Esophagus squamous epithelium (tissue), 5 donors: ENCODE results near the gene COQ6. TPM values are rescaled to one million over a fixed set of nuclear protein-coding genes. Genes with fewer than 3 reads are reported as not detected.
"Not testable (repeated sequence)": the region's sequence is repeated elsewhere in the genome, so short reads cannot be mapped to it uniquely, and the experiment has no call there.

Experiments used
- DNase-seq: peaks from one replicate; lab custom pipeline; 2025; lab: John Stamatoyannopoulos, UW
- H3K27ac ChIP-seq, 4 donors: fragments of 200-600 bp; sonication (generic); one replicate each; pipeline ENCODE4 v1.5.1; 2016 to 2019; ENCODE audit warnings: mild to moderate bottlenecking in 1 of 4
- H3K27me3 ChIP-seq, 4 donors: fragments of 200-600 bp; sonication (generic); 1 replicate in 3 of 4; 2 replicates in 1 of 4; pipeline versions ENCODE4 v1.5.1 to v1.6.0; 2017 to 2021; ENCODE audit warnings: antibody characterized with exemption in 1 of 4
- H3K36me3 ChIP-seq, 3 donors: fragments of 200-600 bp; sonication (generic); one replicate each; pipeline ENCODE4 v1.5.1; 2016 to 2019
- H3K4me1 ChIP-seq, 3 donors: fragments of 200-600 bp; sonication (generic); one replicate each; pipeline ENCODE4 v1.5.1; 2017 to 2019
- H3K4me3 ChIP-seq, 4 donors: fragments of 200-600 bp; sonication (generic); 1 replicate in 3 of 4; 2 replicates in 1 of 4; pipeline ENCODE4 v1.5.1; 2016 to 2019; ENCODE audit warnings: mild to moderate bottlenecking in 2 of 4, moderate library complexity in 1 of 4
- H3K9me3 ChIP-seq, 3 donors: fragments of 200-600 bp; sonication (generic); one replicate each; pipeline ENCODE4 v1.5.1; 2016 to 2019
- CTCF ChIP-seq, 6 experiments: fragments of 450-650 bp in 4 of 6; fragments of 200-600 bp in 2 of 6; sonication (generic) in 2 of 6; IDR thresholded peaks; one replicate each; pipeline ENCODE4 v1.5.1; 2016 to 2019; ENCODE audit warnings: antibody characterized with exemption in 6 of 6, mild to moderate bottlenecking in 4 of 6, moderate library complexity in 4 of 6
- POLR2A ChIP-seq, 4 donors: fragments of 450-650 bp; IDR thresholded peaks; one replicate each; pipeline ENCODE4 v1.6.1; 2017; ENCODE audit warnings: antibody characterized with exemption in 4 of 4, mild to moderate bottlenecking in 4 of 4, moderate library complexity in 3 of 4
- WGBS, 2 donors: methylation state at CpG; one replicate each; pipeline ENCODE4 v1.1.5; 2018; 5-methylcytosine and 5-hydroxymethylcytosine counted together
- intact Hi-C: fragments of 100-400 bp; cut with DNase I; formaldehyde crosslinking; loops from one replicate; pipeline ENCODE4 v1.15.0; 2022
- total RNA-seq, 4 donors: library from RNA; depleted of rRNA; stranded (reverse); fragments of >200 nt; gene quantifications; one replicate each; pipeline ENCODE4 v1.1.0, GENCODE V29; 2016
- donor health status: DM: yes; HTN: yes; CAD: no.

The COQ6 gene
- total RNA-seq, 4 donors from 2014 or later: 18.6 to 27.3 (median 23.6) TPM

DNA sequence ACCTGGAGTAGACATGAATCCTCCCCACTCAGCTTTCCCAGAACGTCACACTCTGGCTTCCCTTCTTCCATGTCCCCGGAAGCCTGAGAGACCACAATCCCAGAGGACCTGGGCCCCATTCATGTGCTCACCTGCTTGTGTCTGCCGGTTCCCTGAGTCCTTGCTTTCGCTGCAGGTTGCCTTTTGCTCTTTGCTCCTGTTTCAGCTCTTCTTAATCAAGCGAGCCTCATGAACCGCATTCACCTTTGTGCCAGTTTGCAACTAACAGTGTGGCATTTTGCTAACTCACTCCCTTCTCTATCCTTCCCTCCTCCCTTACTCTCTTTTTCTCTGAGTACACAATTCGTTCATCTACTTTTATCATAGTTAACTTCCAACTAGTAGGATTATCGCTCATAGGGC lies 45.9 kb downstream of the COQ6 start:
- 92 to 95% methylated on average over 8 of the region's 8 CpGs for WGBS, 2 donors
- H3K4me3 ChIP-seq: no peak overlapping the region
- intact Hi-C loops: no loop called here
- no peaks in the 10 kb centered on the region for H3K27me3 ChIP-seq
- no peak overlapping the region for H3K27ac ChIP-seq
- DNase-seq: no peak
- no peaks in the 10 kb centered on the region for H3K9me3 ChIP-seq
- peaks cover 0 to 53% (median 0%) of the 10 kb centered on the region in 3 donors for H3K36me3 ChIP-seq
- H3K4me1 ChIP-seq: no peaks in the 10 kb centered on the region
- TF ChIP-seq POLR2A (IDR thresholded peaks at IDR 0.05) (no peak), CTCF (IDR thresholded peaks at IDR 0.05) (no peak)

- no peak for DNase-seq
- WGBS, 2 donors: 41 to 57% methylated on average over 2 of the region's 2 CpGs
- no peaks in the 10 kb centered on the region for H3K27me3 ChIP-seq
- H3K27ac ChIP-seq: peak overlapping the region in 1 of 4 donors; percentile 33
- no peaks in the 10 kb centered on the region for H3K4me1 ChIP-seq
- TF ChIP-seq CTCF (IDR thresholded peaks at IDR 0.05): no peak
- no peak for TF ChIP-seq POLR2A (IDR thresholded peaks at IDR 0.05)
- intact Hi-C loops: no loop called here
- peaks cover 0 to 56% (median 0%) of the 10 kb centered on the region in 3 donors for H3K36me3 ChIP-seq
- no peaks in the 10 kb centered on the region for H3K9me3 ChIP-seq
- H3K4me3 ChIP-seq: no peak overlapping the region
Observed at GRCh38 chr14:73996731-73997107, 46.6 kb downstream of the COQ6 start.

DNA sequence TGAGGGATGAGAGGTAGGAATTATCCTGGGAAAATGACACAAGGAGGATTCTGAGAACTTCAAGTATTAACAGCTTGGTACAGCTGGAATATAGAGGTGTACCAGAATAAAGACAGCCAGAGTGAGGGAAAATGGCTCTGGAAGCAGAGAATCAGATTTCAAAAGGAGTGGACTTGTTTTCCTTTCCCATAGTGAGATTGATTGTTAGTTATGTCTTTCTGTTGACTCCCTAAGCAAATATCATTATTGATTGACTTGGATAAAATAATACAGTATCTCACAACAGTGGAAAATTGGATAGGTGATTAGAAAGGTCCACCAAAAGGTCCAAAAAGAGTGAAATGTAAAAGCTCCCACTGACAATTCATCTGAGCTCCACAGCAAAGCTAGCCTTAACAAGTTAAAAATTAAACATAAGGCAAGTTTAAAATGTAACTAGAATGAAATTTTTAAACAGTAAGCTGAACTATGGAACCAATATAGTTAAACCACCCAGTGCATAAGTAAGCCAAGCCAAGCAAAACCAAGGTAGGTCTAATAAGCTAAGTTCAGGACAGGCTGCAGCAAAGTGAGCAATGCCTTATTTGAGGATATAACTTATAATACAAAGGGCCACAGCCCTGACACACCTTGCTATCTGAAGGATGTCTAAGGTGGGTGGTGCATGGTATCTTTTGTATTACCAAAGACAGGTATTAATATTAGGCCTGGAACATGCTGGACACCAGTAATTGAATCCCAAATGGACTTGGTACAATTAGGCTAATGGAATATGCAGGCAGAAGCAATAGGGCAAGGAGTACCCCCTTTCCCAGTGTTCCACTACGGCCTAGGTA lies 47.2 kb downstream of the COQ6 start:
- TF ChIP-seq CTCF (IDR thresholded peaks at IDR 0.05) (no peak), POLR2A (IDR thresholded peaks at IDR 0.05) (no peak)
- DNase-seq: no peak
- WGBS, 2 donors: 86 to 100% methylated on average over 1 of the region's 1 CpG
- H3K27ac ChIP-seq: peak overlapping the region in 1 of 4 donors; percentile 33
- peaks cover 0 to 58% (median 0%) of the 10 kb centered on the region in 3 donors for H3K36me3 ChIP-seq
- no peaks in the 10 kb centered on the region for H3K9me3 ChIP-seq
- no peaks in the 10 kb centered on the region for H3K27me3 ChIP-seq
- no peak overlapping the region for H3K4me3 ChIP-seq
- no peaks in the 10 kb centered on the region for H3K4me1 ChIP-seq
- intact Hi-C loops: no loop called here

GRCh38 chr14:73997944-73998447 lies 47.9 kb downstream of the COQ6 start:
- H3K36me3 ChIP-seq: peaks cover 0 to 61% (median 0%) of the 10 kb centered on the region in 3 donors
- no peaks in the 10 kb centered on the region for H3K4me1 ChIP-seq
- 89% methylated on average over 7 of the region's 7 CpGs for WGBS, 2 donors
- peak overlapping the region in 1 of 4 donors; percentile 29 for H3K27ac ChIP-seq
- H3K4me3 ChIP-seq: no peak overlapping the region
- no peak for DNase-seq
- H3K27me3 ChIP-seq: no peaks in the 10 kb centered on the region
- TF ChIP-seq CTCF (IDR thresholded peaks at IDR 0.05): no peak
- TF ChIP-seq POLR2A (IDR thresholded peaks at IDR 0.05): no peak
- H3K9me3 ChIP-seq: no peaks in the 10 kb centered on the region
- intact Hi-C loops: no loop called here

DNA sequence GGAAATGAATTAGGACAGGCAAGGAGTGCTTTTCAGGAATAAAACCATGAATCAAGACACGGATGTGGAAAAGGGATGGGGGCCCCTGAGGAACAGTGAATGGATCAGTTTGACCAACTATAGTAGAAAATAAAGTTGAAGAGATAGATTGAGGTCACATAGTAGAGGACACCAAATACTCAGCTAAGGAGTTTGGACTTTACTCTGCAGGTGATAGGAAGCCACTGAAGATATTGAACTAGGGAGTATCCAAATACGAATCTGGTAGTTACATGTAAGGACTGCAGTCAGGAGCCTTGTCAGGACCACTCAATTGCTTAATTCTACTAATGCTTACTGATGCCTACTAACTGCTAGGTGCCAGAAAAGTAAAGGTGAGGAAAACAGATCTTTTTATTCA lies 48.6 kb downstream of the COQ6 start:
- H3K4me3 ChIP-seq: no peak overlapping the region
- no peaks in the 10 kb centered on the region for H3K4me1 ChIP-seq
- 87 to 94% methylated on average over 2 of the region's 2 CpGs for WGBS, 2 donors
- H3K27me3 ChIP-seq: no peaks in the 10 kb centered on the region
- intact Hi-C loops: no loop called here
- peaks cover 0 to 66% (median 0%) of the 10 kb centered on the region in 3 donors for H3K36me3 ChIP-seq
- TF ChIP-seq CTCF (IDR thresholded peaks at IDR 0.05) (no peak), POLR2A (IDR thresholded peaks at IDR 0.05) (no peak)
- no peak for DNase-seq
- H3K9me3 ChIP-seq: no peaks in the 10 kb centered on the region
- no peak overlapping the region for H3K27ac ChIP-seq

- H3K4me3 ChIP-seq, DNase-seq, H3K9me3 ChIP-seq, H3K4me1 ChIP-seq, H3K27me3 ChIP-seq, H3K27ac ChIP-seq, intact Hi-C loops: not testable (repeated sequence)
- 92% methylated on average over 3 of the region's 3 CpGs for WGBS, 2 donors
- peaks cover 0 to 89% (median 0%) of the 10 kb centered on the region in 3 donors for H3K36me3 ChIP-seq
Observed at GRCh38 chr14:74005664-74006063, 55.6 kb downstream of the COQ6 start.
